ENCODE data around the gene ZMIZ1.

ZMIZ1 gene

DNA sequence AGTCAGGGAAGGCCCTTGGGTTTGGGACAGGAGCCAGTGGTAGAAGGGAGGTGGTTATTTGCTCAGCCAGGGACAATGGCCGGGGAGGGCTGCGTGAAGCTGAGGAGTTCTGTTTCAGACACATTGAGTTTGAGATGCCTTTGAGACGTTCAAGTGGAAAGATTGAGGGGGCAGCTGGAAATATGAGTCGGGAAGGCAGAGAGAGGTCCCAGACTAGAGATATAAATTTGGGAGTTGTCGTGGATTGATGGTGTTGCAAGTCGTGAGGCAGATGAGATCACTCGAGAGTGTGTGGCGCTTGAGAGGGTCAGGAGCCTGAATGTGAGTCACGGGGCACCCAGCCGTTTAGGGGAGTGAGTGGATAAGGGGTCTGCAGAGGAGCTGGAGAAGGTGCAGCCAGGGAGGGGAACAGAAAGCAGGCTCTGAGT is 73.3 kb downstream of the ZMIZ1 start:
- no peak for DNase-seq

DNA sequence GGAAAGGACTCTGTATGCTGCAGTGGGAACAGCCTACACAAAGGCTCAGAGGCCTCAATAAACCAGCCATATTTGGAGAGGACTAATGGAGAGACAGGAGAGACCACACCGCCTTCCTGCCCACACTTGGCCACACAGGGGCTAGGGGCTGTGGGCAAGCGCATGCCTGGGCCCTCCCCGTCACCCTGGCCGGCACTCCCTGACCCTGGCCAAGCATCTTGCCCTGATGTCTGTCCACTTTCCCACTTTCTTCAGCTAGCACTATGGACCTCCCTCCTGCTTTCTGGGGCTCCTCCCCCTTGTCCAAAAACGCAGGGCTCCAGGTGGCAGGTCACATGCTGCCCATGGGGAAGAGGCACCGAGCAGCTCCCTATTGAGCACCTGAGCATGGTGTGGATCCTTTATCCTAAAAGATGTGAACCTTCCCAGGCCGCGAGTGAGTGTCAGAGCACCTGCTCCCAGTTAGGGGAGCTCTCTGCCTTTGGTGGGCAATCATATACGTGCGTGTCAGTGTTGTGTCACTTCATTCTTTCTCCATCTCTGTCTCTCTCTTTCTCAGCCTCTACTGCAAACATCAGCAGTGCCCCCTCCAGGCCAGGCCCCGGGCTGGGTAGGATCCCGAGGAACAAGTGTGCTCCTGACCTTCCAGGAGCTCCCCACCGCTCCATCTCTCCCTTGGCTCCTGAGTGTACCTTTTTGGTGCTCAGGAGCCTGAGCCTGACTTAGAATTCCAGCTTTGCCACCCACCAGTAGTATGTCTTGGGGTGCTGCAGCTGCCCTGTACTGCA is 74.0 kb downstream of the ZMIZ1 start:
- DNase-seq = peak; percentile 16

DNA sequence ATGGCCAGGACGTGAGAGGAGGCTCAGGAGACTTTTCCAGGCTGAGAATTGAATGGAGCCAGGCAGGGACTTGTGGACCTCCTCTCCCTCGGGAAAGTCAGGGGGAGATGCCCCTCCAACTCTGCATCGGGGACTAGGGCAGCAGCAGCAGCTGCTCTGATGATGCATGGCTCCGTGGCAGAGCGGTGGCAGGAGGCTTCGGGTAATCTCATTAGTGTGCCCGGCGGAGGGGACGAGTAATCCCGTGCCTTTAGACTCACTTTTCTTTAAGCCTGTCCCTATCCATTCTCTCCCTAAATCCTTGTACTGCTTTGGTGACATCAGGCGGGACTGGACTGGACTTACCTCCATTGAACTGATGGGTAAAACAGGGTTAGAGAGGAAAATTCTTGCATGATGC is 75.1 kb downstream of the ZMIZ1 start:
- DNase-seq = peak; percentile 95

DNA sequence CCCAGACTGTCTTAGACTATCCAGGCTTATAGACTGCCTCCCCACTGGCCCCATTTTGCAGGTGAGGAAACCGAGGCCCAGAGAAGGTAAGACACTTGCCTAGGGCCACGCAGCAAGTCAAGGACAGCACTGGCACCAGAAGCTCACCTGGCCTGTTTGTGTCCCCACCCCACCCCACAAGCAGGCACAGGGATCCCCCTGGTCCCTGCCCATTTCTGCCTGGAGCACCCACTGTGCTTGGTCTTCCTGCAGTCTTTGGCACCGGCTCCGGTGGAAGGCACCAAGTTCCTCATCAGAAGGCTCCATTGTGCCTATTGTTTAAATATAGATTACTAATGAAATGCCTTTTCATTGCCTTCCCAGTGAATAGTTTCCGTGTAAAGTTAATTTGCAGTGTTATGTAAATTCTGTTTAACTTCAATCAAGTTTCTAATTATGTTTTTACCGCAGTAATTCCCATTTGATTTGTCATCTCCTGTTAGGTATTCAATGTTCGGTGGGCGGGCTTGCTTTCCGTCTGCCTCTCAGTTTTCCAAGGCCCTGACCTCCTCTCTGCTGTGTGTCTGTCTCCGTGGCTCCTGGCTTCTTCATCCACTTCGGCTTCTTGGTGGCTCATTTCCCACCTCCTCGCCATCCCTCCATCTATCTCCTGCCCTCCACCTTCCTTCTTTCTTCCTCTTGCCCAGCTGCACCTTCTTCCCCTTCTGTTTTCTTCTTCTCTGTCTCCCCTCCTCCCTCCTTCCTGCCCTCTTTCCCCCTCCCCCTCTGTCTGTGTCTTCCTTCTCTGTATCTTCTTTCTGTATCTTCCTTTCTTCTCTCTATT is 75.8 kb downstream of the ZMIZ1 start:
- no peak for DNase-seq

DNA sequence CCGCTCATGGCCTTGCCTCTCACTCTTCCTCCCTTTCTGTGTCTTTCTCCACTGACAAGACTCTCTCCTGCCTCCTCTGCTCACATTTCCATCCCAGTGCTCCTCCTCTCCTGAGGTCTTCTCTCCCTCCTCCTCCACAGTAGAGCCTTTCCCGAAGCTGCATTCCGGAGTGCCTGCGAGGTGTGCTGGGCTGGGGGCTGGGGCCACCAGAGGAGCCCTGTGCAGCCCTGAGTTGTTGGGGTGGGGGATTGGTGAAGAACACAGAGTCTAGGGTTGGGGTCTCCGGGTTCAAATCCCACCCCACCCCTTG is 76.4 kb downstream of the ZMIZ1 start:
- no peak for DNase-seq

DNA sequence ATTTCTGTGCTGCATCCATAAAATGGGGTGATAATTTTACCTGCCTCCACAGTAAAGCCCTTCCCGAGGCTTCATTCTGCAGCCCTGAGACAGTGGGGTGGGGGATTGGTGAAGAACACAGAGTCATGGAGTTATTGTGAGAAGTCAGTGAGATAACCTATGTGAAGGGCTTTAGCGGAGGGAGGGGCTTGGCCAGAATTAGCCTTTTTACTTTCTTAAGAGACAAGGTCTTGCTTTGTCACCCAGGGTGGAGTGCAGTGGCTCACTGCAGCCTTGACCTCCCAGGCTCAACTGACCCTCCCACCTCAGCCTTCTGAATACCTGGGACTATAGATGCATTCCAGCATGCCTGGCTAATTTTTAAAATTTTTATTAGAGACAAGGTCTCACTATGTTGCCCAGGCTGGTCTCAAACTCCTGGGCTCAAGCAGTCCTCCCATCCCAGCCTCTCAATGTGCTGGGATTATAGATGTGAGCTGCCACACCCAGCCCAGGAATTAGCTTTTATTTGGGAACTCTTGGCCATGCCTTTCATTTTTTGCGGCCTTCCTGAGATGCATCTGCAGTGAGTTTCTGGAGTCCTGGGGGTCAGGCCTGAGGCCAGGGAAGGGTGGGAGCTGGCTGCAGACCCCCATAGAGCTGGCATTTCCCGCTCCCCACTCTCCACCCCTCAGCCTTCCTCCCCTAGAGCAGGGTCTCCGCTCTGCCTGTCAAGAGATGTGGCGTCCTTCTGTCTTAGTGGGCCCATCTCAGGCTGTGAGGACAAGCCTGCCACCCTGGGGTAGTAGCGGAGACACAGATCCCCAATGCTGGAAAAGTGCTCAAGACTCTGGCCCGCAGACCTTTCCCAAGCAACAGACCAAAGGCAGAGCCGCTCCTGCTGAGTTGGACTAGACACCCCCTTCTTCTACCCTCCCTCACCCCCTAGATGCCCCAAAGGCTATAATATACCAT is 77.0 kb downstream of the ZMIZ1 start:
- no peak for DNase-seq

DNA sequence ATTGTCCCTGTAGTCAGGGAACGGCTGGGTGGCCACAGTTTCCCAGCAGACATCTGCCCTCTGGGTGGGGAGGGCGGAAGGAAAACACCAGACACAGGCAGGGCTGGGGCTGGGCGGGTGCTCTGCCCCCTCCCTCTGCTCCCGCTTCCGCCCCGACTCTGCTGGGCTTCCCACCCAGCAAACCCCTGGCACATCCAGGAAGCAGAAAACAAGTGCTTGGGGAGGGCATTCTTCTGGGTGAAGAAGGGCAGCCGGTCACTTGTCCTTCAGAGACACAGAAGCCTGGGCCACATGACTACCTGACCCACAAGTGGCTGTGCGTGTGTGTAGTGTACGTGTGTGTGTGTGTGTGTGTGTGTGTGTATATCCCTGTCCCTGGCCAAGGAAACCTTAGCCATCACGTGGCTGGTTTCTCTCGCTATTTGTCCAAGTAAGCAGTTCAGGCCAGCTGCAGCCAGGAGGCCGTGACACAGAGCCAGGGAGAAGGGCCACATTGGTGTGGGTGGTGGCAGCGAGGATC is 77.9 kb downstream of the ZMIZ1 start:
- no peak for DNase-seq

DNA sequence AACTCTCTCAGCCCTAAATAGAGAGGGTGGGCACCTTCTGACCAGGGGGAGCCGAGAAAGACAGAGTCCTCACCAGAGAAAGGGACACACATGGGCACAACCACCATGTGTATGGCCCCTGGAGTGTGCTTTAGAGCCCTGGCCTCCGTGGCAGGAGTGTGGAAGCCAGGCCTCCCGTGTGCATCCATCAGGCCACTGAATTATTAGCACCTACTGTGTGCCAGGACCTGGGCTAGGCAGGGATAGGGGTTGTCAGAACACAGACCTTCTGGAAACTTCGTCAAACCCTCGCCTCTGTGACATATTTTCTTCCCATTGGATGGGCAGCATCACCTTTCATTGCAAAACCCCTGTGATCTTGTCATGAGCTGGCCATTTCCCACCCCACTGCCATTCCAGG is 78.5 kb downstream of the ZMIZ1 start:
- no peak for DNase-seq

DNA sequence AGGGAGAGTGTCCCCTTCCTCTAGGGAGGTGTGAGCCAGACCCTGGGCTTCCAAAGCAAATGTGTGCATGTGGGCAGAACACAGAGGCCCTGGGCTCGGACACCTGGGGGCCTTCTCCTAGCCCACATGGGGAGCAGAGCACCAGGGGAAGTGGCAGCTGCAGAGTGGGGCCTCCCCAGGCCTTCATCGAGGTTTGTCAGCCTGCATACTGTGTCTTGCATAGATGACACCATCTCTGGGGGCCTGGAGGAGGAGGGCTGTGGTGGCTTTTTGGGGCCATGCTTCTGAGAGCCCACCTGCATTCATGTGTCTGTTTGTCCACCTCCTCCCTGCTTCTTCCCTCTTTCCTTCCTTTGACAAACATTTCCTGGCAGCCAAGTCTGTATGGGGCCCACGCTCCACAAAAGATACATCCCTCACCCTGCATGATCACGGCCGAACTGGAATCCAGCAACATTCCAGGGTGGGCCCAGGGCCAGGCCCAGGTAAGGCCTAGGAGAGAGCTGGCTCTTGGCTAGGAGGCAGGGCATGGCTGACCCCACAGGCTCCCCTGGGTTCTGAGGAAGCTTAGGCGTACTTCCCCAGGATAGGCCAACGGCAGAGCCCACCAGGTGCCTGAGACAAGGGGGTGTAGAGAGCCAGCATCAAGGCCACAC is 79.2 kb downstream of the ZMIZ1 start:
- no peak for DNase-seq

DNA sequence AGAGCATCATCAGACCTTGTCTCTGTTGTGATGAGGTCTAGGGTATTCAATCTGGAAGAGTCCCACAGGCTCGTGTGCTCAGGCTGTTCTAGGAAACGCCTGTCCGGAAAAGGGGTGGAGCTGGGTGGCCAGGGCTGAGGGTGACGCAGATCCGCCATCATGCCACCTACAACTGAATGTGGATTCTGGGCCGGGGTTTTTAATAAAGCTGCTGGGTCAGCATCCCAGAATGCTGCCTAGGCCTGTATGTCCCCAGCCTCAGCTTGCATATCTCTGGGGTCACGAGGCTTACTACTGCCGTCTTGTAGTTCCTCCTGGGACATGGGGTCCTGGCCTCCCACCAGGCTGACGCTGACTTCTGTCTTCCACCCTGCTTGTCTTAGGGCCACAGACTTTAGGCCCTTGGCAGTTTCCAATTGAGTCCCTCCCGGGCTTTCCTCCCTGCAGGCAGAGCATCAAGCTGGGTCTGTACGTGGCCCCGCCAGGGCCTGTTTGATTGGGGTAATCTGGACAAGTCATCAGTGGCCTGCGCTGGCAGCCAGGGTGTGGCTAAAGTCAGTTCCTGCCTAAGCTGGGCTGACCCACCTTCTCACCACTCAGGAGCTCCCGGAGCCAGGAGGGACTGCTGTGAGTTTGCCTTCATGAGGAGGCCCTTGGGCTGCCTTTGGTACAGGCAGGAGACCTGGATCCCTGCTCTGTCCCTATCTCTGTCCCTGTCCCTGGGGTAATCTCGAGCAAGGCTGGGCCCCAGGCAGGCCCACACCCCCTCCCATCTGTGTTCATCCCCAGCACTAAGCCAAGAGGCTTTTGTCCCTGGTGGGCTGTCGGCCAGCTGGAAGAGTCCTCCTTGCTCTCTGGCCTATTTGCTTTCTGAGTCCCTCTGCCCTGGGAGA is 79.9 kb downstream of the ZMIZ1 start:
- peak; percentile 85 for DNase-seq

DNA sequence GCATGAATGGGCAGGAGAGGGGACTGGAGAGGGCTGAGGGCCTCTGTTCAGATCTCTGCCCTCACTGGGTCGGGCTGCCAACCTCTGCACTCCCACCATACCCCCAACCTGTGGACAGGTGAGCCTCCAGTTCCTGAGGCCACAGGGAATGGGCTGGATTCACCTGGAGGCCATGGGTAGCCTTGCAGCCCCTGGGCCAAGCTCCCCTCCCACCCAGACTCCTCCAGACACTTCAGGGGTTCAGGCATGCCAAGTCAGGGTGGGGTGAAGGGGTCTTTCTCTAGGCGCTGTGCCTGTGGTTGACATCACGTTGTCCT is 80.5 kb downstream of the ZMIZ1 start:
- no peak for DNase-seq

DNA sequence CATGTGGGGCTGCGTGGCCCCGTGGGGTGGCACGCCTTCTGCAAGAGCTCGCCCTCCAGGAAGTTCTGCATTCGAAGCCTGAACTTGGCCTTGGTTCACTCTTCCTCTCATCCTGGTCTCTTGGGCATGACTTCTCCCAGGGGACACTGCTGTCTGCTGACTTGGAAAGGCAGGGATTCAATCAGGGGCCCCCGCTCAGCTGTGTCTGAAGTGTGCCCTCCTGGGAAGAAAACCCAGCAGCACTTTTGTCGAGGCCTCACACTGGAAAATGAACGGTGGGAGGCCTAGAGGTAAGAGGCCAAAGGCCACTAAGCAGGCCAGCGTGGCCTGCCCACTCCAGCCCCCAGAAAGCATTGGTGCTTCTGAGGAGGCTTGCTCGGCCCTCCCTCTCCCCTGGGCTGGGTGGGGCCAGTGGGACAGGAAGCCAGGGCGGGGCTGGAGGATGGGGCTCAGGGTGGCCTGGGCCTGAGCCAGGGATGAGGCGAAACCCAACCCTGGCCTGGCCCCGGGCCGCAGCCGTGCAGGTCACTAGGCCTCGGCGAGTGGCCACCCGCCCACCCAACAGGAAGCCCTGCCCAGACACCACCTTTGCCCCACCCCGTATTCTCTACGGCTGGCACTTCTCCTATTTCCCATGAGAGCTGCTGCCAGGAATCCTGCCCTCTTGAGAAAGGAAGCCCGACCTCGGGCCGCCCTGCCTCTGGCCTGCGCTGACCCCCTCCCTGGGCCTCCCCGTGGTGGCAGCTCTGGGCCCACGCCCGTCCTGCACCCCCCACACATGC is 81.1 kb downstream of the ZMIZ1 start:
- DNase-seq = peak; percentile 46

DNA sequence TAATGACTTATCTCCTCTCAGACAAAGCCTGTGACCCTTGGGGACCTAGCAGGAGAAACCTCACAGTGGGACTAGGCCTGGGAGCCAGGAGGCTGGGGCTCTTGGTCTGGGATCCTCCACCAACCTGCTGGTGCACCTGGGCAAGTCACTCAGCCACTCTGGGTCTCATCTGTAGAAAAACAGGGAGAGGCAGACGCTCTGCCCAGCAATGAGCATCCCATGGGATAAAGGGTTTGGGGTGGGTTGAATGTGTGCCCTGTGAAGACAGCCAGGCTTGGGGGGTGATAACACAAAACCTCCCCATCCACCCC is 81.6 kb downstream of the ZMIZ1 start:
- DNase-seq = no peak

DNA sequence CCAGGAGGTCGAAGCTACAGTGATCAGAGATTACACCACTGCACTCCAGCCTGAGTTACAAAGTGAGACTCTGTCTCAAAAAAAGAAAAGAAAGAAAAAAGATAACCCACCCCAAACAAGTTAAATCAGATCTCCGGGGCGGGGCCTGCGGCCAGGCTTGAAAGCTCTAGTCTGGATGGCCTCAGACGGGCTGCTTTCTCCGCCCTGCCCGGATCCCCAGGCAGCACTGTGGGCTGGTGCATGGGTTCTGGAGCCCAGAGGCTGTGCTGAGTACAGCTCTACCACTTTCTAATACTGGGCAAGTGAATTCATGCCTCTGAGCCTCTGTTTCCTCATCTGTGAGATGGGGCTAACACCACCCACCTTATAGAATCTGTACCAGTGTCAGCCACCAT is 83.7 kb downstream of the ZMIZ1 start:
- DNase-seq = no peak

DNA sequence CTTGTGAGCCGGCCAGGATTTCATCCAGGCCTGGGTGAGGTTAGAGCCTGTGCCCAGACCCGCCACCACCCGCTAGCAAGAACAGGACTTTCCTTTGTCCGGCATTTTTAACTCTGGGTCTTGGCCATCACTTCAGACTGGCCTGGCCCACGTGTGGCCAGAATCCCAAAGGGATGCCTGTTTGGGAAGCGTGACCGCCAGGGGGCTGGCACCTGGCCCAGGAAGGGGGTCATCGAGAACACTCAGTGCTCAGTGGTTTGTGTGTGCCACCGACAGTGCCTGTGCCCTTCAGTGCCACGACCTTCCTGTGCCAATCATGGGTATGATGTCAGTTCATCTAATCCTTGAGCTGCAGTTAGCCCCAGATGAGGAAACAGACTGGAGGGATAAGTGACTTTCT is 85.0 kb downstream of the ZMIZ1 start:
- no peak for DNase-seq

DNA sequence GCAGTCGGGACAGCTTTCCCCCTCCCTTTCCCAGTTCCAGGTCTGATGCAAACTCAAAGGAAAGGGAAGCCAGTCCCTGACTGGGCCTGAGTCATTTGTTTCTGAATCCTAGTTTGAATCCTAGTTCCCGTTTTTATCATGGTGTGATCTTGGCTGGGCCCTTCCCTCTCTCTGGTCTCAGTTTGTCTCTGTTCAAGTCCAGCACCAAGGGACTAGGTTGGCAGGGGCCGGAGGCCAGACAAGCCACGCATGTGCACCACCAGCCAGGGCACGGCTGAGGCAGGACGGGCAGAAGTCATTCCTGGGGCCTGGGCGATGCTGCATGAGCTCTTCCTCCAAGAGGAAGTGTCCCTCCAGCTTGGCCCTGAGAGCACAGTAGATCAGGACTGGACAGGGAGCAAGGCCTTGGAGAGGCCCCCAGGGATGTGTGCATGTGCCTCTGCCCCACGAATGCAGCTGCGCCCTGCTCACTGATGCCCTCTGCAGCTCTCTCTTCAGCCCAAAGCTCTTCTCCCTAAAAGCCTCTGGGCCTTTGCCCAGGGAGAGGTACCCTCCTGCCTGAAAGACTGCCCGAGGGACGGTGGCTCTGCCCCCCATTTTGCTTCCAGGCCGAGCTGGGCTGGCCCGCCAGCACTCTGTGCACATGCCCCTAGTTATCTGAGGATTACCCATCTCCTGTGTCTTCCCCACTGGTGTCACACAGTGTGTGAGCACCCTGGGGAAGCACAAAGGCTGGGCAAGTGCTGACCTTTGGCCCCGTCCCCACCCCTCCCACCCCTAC is 86.7 kb downstream of the ZMIZ1 start:
- no peak for DNase-seq

DNA sequence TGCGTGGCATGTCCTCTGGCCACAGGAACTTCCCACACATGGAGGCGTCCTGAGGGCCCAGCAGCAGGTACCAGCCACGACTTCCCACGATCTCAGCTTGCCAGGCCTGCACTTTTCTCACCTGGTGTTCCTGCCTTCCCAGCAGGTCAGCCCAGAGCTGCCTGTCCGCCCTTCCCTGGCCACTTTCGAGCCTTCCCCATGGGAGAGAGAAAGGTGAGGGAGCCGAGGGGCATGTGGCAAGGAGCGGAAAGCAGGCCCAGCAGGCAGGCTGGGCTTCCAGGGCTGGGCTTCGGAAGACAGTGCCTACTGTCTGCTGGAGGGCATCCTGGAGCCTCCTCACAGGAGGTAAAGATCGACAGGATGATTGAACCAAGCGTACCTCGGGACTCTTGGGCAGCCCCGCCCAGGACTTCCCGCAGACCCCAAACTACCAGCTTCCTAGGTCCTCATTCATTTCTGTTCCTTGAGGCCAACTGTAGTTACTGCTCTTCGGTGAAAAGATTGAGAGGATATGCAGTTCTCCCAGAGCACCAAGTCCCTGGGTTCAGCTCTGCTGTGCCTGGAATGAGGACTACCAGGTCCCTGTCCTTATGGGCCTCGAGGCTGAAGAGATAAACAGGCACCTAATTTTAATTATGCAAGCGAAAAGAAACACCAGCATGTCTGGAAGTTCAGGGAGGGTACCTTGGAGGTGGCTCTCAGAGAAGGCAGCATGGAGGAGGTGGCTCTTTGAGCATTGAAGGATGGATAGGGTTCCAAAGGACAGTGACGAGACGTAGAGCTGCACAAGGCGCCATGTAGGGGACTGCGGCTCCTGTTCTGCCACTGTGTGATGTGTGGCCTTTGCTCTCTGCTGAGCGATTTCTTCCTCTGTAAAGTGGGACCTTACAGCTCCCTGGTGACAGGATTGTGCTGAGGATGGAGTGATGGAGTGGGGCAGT is 87.8 kb downstream of the ZMIZ1 start:
- no peak for DNase-seq

DNA sequence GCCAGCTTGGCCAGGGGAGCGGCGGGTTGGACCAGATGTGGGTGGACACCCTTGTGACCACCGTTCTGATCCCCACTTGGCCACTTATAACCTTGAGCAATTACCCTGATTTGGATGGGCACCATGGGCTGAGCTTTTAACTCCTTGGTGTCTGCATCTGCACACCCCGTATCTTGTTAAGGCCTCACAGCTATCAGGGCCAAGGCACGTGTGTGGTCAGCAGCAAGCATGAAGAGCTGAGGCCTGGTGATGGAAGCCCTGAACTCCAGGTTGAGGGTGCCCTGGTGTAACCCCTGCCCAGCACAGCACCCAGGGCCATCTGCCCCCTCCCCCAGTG is 89.2 kb downstream of the ZMIZ1 start:
- no peak for DNase-seq

DNA sequence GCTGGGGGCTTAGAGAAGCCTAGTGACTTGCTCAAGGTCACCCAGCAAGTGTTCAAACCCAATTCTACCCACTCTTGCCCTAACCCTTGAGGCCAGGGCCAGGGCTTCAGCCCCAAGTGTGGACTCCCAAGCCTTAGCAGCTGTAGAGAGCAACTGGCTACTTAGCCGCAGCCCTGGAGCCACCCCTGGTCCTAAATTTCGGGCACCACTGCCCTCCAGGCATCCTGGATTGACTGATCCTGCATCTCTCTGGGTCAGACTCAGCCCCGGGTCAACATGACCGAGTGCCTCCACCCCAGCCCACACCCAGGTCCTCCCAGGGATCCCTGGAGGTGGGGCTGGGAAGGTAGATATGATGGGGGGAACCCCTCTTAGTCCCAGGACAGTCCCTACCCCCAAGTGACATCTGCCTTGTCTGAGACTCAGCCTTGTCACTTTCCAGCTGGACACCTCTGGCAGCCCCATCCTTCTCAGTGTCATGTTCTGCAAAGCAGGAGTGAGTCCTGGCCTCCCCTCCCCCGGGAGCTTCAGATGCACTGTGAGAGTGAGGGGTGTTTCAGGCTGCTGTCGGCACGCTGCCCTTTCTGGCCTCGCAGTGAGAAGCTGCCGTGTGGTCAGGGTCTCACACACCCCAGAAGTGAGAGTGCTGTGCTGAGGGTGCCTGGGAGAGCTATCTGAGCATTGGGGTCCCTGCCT is 89.8 kb downstream of the ZMIZ1 start:
- no peak for DNase-seq
